22Rv1 (cell line): ENCODE results near the gene RBMX.

Experiments
- CTCF ChIP-seq: fragments of 450-650 bp; IDR thresholded peaks from 2 replicates; pipeline ENCODE4 v1.5.1; 2017; ENCODE audit warnings: mild to moderate bottlenecking
- ZFX ChIP-seq: fragments of 450-650 bp; IDR thresholded peaks from 2 replicates; pipeline ENCODE4 v1.6.1; 2017; ENCODE audit warnings: antibody characterized with exemption, borderline replicate concordance

GRCh38 chrX:136849395-136849794 lies 31.1 kb downstream of the RBMX start:
- no peak for TF ChIP-seq CTCF
- TF ChIP-seq ZFX = no peak
